HG03565 (cell line): Measurements from ENCODE around the gene NACC2.

Source experiments
- ATAC-seq: cut with Tn5 transposase; IDR thresholded peaks from one replicate; pipeline ENCODE4 v1.9.1; 2021; ENCODE audit warnings: mild to moderate bottlenecking, moderate library complexity; ENCODE audit not compliant: unreplicated experiment

The NACC2 gene, protein sequence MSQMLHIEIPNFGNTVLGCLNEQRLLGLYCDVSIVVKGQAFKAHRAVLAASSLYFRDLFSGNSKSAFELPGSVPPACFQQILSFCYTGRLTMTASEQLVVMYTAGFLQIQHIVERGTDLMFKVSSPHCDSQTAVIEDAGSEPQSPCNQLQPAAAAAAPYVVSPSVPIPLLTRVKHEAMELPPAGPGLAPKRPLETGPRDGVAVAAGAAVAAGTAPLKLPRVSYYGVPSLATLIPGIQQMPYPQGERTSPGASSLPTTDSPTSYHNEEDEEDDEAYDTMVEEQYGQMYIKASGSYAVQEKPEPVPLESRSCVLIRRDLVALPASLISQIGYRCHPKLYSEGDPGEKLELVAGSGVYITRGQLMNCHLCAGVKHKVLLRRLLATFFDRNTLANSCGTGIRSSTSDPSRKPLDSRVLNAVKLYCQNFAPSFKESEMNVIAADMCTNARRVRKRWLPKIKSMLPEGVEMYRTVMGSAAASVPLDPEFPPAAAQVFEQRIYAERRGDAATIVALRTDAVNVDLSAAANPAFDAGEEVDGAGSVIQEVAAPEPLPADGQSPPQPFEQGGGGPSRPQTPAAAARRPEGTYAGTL

DNA sequence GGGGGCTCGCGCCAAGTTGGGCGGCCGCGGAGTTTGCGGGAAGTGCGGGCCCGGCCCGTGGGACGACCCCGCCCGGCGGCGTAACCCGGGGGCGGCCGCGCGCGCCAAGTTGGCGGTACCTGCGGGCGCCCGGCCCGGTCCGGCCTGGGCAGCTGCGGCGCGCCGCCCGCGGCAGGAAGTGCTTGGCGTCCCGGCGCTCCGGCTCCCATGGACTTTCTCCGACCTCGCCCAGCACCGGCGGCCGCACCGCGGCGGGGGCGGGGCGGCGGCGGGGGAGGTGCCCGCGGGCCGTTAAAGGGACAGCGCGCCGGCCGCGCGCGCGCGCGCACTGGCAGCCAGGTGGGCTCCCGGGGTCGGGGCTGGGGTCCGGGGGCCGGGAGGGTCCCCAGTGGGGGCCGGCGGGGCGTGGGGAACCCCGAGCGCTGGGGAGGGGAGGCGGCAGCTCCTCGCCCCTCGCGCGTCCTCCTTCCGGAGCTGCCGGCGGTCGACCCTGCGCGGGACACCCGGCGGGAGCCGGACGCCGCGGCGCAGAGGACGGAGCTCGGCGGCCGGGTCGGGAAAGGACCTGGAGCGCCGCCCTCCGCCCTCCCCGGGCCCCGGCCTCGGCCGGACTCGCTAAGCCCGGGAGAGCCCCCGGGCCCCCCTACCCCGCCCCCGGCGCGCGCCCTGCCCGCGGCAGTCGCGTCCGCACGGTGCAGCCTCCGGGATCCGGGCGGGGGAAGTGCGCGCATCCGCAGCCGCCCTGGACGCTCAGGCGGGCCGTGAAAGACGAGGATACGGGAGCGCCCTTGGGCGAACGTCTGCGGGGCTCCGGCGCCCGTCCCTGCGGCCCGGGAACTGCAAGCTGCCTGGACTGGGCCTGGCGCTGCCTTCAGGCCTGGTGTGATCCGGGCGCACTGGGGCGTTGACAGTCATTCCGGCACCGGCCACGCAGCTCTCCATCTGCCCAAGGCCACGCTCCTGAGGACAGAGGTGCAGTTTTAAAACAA, at the start of gene NACC2:
Gene NACC2, minus strand, starts transcription at position 220 of the 989 bp plus-strand sequence. CDS start 44,768 bp downstream, outside the sequence.
- no peak for ATAC-seq

GRCh38 chr9:136144450-136144849, 49.4 kb upstream of the NACC2 start:
- no peak for ATAC-seq

GRCh38 chr9:136143215-136144001, 48.3 kb upstream of the NACC2 start:
- ATAC-seq, result no peak

DNA sequence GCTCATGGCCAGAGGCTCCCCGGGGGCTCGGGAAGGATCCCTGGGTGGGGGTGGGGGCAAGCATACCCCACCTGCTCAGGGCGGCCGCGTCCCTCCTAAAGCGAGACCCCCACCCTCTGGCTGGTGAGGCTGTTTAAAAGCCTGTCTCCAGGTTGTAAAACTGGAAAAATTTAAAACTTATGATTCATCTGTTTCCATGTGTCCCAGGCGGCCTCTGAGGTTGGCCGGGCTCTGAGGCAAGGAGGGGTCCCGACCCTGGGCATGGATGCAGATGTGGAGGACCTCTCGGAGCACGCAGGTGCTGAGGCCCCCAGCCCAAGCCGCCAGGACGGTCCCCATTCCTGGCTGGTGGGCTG, 47.7 kb upstream of the NACC2 start:
- no peak for ATAC-seq

GRCh38 chr9:136142414-136142796, 47.3 kb upstream of the NACC2 start:
- ATAC-seq, result no peak

DNA sequence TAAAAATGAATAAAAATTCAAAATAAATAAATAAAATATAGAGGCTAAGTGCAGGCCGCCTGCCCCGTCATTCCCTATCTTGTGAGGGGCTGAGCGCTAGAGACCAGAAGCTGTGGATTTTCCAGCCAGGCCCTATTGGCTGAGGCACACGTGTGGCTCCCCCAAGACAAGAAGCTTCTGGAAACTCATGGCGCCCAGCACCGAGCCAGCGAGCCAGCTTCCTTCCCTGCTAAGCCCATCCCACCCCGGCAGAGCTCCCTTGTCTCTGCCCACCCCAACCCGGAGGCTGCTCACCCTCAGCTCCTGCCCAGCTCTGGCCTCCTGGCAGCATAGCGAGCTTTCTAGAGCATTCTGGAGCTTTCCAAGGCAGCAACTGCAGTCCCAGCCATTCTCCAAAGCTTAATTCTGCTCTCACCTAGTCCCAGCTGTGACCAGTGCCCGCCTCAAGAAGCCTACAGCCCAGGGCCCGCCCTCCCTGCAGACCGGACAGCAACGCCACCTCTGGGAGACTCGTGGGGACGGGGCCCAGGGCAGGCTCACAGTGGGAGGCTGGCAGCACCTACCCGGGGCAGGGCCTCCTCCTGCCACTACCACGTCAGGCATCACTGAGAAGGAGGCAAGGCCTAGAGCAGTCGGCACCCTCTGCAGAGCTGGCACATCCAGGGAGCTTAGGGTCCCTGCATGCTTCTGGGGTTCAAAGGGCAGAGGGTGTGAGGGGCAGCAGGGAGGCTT, 46.8 kb upstream of the NACC2 start:
- ATAC-seq, result no peak

GRCh38 chr9:136140966-136141365, 45.9 kb upstream of the NACC2 start:
- ATAC-seq, result no peak

GRCh38 chr9:136140046-136140445, 45.0 kb upstream of the NACC2 start:
- no peak for ATAC-seq

DNA sequence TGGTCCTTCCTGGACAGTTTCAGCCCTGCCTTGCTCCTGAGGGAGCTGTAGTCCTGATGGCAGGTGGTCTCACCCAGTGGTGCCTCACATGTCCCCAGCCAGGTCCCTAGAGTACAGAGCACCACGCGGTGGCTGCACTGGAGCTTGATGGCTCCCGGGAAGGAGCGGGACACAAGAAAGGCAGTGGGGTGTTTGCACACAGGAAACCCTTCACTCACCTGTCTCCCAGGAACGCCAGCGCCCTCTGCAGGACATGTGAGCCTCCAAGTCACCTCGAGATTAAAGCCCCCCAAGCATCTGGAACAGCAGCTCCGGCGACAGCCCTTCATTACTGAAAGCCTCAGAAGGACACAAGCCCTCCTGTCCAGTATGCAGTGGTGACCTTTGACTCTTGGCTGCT, 43.5 kb upstream of the NACC2 start:
- ATAC-seq, result no peak

DNA sequence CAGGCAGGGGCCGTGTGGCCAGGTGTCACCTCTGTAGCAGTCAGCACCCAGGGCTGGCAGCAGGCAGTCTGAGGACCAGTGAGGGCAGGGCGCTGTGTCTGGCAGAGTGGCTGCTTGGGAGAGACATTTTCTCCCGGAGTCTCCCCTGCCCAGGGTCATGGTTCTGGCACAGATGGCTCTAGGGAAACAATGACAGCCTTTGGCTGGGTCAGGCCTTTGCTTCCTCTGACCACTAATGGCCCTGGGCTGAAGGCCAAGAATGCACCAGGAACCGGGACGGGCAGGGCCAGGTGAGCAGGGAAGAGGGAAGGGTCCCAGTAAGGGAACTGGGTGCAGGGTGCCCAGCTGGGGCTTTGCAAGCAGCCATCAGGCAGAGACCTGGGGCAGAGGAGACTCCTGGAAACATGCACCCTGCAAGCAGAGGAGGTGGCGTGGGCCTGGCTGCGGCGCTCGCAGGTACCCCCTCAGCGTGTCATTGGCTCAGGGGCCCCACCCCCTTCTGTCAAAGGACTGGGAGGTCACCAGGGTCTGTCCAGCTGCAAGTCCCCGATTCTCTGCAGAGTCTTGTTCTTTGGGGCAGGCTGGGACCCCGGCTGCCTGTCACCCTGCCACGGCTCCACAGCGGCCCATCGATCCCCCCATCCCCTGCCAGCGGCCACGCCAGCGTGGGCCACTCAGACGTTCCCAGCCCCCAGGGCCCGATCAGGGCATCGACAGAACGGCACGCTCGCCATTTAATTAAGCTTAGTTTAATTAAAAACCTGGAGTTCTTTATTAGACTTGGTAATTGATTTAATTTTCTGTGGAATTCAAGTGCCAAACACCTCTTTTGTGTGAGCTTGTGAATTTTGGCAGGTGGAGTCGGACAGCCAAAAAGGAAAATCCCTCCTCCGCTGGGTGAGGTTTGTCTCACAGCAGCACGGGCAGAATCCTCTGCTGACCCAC, 42.5 kb upstream of the NACC2 start:
- no peak for ATAC-seq

- ATAC-seq, result no peak
Measured at GRCh38 chr9:136136127-136136925, 41.2 kb upstream of the NACC2 start.

DNA sequence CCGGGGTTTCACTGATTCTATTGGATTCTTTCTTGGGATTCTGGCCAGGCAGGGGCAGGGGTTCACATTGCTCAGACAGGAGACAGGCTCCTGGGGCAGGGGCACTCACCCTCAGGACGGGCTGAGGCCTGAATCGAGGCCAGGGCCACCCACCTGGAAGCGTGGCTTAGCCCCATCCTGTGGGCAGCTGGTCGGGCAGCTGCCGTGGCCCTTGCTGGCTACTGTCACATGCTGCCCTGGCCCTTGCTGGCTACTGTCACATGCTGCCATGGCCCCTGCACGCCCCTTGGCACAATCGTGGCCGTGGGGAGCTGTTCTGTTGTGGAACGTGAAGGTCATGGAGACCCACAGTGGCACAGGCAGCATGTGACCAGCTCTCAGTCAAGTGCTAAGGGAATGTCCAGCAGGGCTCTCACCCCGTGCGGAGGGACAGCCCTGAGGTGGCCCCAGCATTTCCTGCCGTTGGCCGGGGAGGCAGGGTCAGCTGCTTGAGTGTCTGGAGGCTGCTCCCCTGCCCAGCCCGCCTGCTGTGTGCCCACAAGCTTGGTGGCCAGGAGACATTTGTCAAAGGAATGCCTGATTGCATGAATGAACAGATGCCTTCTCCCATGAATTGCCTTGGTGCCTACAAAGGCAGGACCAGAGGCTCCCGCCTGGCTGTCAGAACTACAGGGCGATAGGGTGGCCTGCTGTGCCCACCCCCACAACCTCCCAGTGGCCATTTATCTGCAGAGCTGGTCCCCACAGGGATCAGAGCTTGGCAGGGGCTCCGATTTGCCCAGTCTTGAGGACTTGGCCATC, 40.4 kb upstream of the NACC2 start:
- ATAC-seq, result no peak

DNA sequence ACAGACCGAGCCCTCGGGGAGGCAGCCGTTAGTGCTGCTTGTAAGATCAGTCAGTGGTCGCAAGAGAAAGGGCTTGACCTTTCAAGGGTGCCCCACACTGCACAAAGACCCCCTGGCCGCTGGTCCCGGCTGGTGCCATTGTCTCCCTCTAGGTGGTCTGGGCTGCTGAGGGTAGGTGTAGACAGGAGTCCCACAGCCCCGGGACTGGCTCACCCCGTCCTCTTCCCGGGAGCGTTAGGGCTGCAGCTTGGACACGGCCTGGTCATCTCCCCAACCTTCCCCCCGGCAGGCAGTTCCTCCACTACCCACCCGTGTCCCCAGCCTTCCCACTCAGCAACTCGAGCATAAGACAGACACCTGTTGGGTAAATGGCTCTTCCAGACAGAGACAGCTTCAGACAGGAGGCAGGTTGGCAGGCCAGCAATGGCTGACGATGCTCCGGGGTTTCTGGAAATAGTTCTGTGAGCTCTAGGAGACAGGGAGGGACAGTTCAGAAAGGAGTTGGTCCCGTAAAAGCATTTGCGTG, 38.9 kb upstream of the NACC2 start:
- ATAC-seq, result no peak

DNA sequence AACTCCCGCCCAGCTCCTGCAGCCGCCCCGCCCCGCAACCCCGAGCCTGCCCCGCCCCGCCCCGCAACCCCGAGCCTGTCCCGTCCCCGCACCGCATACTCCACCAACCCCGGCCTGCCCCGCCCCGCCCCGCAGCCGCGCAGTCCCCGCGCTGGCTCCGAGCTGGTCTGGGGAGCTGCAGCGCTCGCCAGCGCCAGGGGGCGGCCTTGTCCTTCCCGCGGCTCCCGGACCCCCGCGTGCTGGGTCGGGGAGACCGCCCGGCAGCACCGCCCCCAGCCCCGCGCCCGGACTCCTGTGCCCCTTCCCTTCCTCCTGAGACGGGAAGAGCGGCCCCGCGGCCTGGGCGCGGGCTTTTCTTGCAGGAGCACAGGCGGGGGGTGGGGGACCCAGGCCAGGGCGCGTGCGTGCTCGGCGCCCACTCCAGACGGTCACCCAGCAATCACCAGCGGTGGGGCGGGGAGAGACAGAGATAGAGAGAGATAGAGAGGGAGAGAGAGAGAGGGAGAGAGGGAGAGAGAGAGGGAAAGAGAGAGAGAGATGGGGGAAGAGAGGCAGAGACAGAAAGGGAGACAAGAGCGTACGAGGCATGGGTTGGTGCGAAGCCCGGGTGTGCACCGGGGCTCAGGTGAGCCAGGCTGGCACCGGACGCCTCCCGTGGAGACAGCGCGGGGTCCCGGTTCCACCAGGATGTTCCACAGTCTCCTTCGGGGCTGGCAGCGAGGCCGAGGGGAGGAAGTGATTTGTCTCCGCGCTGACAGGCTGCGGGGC, 38.3 kb upstream of the NACC2 start:
- no peak for ATAC-seq

DNA sequence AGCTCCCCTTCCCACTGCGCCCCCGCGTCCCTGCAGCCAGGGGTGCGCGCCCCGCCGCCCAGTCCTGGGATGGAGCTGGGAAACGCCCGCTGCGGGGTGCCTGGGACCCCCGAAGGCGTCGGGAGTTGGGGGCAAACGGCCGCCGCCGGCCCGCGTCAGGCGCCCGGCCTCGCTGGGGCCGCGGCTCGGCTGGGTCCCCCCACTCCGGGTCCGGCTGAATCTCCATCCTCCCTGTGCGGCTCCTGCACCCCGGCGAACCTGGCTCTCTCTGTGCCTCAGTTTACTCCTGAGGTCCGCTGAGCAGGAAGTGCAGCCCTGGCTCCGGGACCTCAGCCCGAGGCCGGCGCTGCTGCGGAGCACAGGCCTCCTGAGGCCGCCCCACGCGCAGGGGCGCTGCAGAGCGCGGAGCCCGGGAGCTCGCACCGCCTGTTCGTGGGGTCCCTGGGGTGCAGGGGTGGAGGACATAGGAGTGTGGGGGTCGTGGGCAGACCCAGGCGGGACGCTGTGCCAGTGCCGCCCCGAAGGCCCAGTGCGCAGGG, 37.5 kb upstream of the NACC2 start:
- ATAC-seq, result no peak
